Measurements from ENCODE around the gene HRH1. TPM values are rescaled to one million over a fixed set of nuclear protein-coding genes. Genes with fewer than 3 reads are reported as not detected.

The HRH1 gene
- total RNA-seq, 1 experiment from 2014 or later, result 11.0 TPM

DNA sequence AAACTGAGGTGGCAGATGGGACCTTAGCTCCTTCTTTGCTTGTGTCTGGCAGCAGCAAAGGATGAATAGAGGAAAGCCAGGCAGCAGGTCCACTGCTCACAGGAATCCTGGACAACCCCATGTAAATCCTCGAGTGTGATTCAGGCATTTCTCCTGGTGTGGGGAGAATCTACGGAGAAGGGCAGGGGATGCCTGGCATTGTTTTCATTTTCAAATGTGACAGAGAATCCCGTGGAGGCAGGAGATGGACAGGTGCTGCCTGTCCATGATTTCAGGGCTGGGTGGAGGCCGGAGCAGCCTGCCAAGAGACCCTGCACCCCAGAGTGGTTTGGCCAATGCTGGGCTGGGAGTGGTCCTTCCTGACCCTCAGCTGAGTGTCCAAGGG, 1.7 kb downstream of the HRH1 start:
- Mint-ChIP-seq H3K27me3 (ENCODE audit: insufficient read depth, unreplicated experiment) (no peaks in the 10 kb centered on the region), H3K27ac (ENCODE audit: low read depth, unreplicated experiment) (no peak overlapping the region), H3K9me3 (ENCODE audit: unreplicated experiment) (no peaks in the 10 kb centered on the region), H3K4me3 (ENCODE audit: unreplicated experiment) (no peak overlapping the region), H3K4me1 (ENCODE audit: insufficient read depth, unreplicated experiment) (peaks cover 25% of the 10 kb centered on the region), H3K36me3 (ENCODE audit: insufficient read depth, unreplicated experiment) (peaks cover 4% of the 10 kb centered on the region)
- no TSS peak for BruUV-seq (replicated peaks)
- ChIA-PET POLR2A (interaction anchor here (0.6 to 2.0 kb wide), 4 partner anchors 16 to 133 kb away, joined by 3 to 9 read pairs (median 5); no protein-coding TSS in a partner anchor), CTCF (interaction anchor here (0.6 to 8.4 kb wide), 25 partner anchors 9 to 1244 kb away, joined by 3 to 66 read pairs (median 4); partner anchors contain the start of gene ATG7)
- no peak for DNase-seq (ENCODE audit: unreplicated experiment)
- intact Hi-C loops (cut with micrococcal nuclease), result no loop called here
- TF ChIP-seq, protein P1, sequence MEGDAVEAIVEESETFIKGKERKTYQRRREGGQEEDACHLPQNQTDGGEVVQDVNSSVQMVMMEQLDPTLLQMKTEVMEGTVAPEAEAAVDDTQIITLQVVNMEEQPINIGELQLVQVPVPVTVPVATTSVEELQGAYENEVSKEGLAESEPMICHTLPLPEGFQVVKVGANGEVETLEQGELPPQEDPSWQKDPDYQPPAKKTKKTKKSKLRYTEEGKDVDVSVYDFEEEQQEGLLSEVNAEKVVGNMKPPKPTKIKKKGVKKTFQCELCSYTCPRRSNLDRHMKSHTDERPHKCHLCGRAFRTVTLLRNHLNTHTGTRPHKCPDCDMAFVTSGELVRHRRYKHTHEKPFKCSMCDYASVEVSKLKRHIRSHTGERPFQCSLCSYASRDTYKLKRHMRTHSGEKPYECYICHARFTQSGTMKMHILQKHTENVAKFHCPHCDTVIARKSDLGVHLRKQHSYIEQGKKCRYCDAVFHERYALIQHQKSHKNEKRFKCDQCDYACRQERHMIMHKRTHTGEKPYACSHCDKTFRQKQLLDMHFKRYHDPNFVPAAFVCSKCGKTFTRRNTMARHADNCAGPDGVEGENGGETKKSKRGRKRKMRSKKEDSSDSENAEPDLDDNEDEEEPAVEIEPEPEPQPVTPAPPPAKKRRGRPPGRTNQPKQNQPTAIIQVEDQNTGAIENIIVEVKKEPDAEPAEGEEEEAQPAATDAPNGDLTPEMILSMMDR (IDR thresholded peaks at IDR 0.05; ENCODE audit: unreplicated experiment), result no peak

DNA sequence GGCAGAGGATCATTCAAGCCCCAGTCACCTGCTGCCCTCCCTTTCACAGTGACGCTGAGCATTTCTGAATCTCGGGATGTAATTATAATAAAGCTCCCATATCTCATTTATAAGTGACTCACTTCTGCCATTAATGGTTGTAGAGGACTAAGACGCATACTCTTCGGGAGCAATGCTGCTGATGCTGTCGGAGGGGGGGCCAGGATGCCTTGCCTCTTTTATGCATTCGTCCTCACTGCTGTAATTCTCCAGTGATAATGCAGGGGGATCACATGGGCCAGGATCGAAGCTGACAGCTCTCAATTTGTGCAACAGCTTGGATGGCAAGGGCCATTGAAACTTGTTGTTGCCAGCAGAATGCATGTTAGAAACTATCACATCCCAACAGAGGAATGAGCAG, 3.1 kb downstream of the HRH1 start:
- DNase-seq (ENCODE audit: unreplicated experiment), result no peak
- no peak overlapping the region for H3K4me3 Mint-ChIP-seq (ENCODE audit: unreplicated experiment)
- no peak overlapping the region for H3K27ac Mint-ChIP-seq (ENCODE audit: low read depth, unreplicated experiment)
- no peaks in the 10 kb centered on the region for H3K27me3 Mint-ChIP-seq (ENCODE audit: insufficient read depth, unreplicated experiment)
- TF ChIP-seq, protein P1 (IDR thresholded peaks at IDR 0.05; ENCODE audit: unreplicated experiment), result no peak
- intact Hi-C loops (cut with micrococcal nuclease), result no loop called here
- H3K36me3 Mint-ChIP-seq (ENCODE audit: insufficient read depth, unreplicated experiment), result peaks cover 4% of the 10 kb centered on the region
- CTCF ChIA-PET, result interaction anchor here (0.5 to 8.4 kb wide), 13 partner anchors 16 to 399 kb away, joined by 3 to 66 read pairs (median 4); no protein-coding TSS in a partner anchor
- no TSS peak for BruUV-seq (replicated peaks)
- no peaks in the 10 kb centered on the region for H3K9me3 Mint-ChIP-seq (ENCODE audit: unreplicated experiment)
- POLR2A ChIA-PET, result interaction anchor here (1.0 to 1.6 kb wide), 5 partner anchors 22 to 116 kb away, joined by 3 to 7 read pairs (median 3); no protein-coding TSS in a partner anchor
- peaks cover 25% of the 10 kb centered on the region for H3K4me1 Mint-ChIP-seq (ENCODE audit: insufficient read depth, unreplicated experiment)

DNA sequence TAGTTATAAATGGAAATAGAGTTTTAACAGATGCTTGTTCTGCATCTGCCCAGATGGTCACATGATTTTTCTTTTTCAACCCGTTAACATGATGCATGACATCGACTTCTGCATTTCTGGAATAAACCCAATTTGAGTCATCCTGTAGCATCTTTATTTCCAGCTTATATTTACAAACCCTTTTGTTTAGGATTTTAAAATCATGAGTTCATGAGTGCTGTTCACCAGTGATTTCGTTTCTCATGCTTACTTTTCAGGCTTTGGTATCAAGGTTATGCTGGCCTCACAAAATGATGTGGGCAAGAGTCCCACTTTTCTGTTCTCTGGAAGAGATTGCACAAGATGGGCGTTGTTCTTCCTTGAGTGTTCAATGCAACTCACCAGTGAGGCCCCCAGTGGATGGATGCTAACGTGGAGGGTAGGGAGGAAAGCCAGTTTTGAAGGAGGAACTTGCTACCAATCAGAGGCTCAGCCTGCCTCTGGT, 5.2 kb downstream of the HRH1 start:
- intact Hi-C loops (cut with micrococcal nuclease), result no loop called here
- H3K36me3 Mint-ChIP-seq (ENCODE audit: insufficient read depth, unreplicated experiment), result peaks cover 4% of the 10 kb centered on the region
- H3K4me1 Mint-ChIP-seq (ENCODE audit: insufficient read depth, unreplicated experiment), result peaks cover 25% of the 10 kb centered on the region
- H3K4me3 Mint-ChIP-seq (ENCODE audit: unreplicated experiment), result no peak overlapping the region
- TF ChIP-seq, protein P1 (IDR thresholded peaks at IDR 0.05; ENCODE audit: unreplicated experiment), result no peak
- ChIA-PET POLR2A (interaction anchor here (1.1 to 1.6 kb wide), 2 partner anchors 23 to 26 kb away, joined by 3 to 6 read pairs; no protein-coding TSS in a partner anchor), CTCF (interaction anchor here (0.6 to 8.4 kb wide), 5 partner anchors 13 to 541 kb away, joined by 3 to 66 read pairs (median 5); no protein-coding TSS in a partner anchor)
- H3K9me3 Mint-ChIP-seq (ENCODE audit: unreplicated experiment), result no peaks in the 10 kb centered on the region
- no peak overlapping the region for H3K27ac Mint-ChIP-seq (ENCODE audit: low read depth, unreplicated experiment)
- DNase-seq (ENCODE audit: unreplicated experiment), result peak; percentile 77
- H3K27me3 Mint-ChIP-seq (ENCODE audit: insufficient read depth, unreplicated experiment), result no peaks in the 10 kb centered on the region
- BruUV-seq (replicated peaks), result no TSS peak

DNA sequence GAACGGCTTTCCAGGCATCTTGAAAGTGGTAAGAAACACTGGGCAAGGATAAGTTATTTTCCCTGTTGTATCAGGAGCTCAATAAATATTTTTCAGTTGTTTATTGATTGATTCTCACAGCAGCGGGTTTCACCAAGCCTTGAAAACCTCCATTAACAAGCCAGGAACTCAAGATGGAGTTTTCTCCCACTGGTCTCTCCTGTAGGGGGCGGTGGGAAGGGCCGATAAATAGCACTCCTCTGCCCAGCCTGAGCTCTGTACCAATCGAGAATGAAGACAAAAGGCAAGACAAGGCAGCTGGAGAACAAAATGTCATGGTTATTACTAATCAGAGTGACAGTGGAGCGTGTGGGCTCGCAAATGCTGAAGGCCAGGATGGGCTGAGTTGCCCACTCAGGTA, 7.4 kb downstream of the HRH1 start:
- Mint-ChIP-seq H3K4me3 (ENCODE audit: unreplicated experiment) (no peak overlapping the region), H3K36me3 (ENCODE audit: insufficient read depth, unreplicated experiment) (no peaks in the 10 kb centered on the region), H3K27me3 (ENCODE audit: insufficient read depth, unreplicated experiment) (no peaks in the 10 kb centered on the region), H3K9me3 (ENCODE audit: unreplicated experiment) (no peaks in the 10 kb centered on the region), H3K27ac (ENCODE audit: low read depth, unreplicated experiment) (no peak overlapping the region), H3K4me1 (ENCODE audit: insufficient read depth, unreplicated experiment) (peaks cover 17% of the 10 kb centered on the region)
- intact Hi-C loops (cut with micrococcal nuclease), result no loop called here
- ChIA-PET CTCF (interaction anchor here (0.7 to 1.6 kb wide), 6 partner anchors 12 to 179 kb away, joined by 3 to 6 read pairs (median 4); no protein-coding TSS in a partner anchor), POLR2A (interaction anchor here (1.6 kb wide), 1 partner anchor 24 kb away, joined by 4 read pairs; no protein-coding TSS in a partner anchor)
- TF ChIP-seq, protein P1 (IDR thresholded peaks at IDR 0.05; ENCODE audit: unreplicated experiment), result no peak
- DNase-seq (ENCODE audit: unreplicated experiment), result no peak
- no TSS peak for BruUV-seq (replicated peaks)

Measured in MCF 10A (cell line).